AG08395 (cell line): ENCODE results near the gene KLC4.
"Not testable (repeated sequence)": the region's sequence is repeated elsewhere in the genome, so short reads cannot be mapped to it uniquely, and the experiment has no call there.

ENCODE experiments used
- DNase-seq: peaks from one replicate; pipeline ENCODE4 v3.0.0; 2012; ENCODE audit warnings: mixed read lengths, low spot score

KLC4 gene

DNA sequence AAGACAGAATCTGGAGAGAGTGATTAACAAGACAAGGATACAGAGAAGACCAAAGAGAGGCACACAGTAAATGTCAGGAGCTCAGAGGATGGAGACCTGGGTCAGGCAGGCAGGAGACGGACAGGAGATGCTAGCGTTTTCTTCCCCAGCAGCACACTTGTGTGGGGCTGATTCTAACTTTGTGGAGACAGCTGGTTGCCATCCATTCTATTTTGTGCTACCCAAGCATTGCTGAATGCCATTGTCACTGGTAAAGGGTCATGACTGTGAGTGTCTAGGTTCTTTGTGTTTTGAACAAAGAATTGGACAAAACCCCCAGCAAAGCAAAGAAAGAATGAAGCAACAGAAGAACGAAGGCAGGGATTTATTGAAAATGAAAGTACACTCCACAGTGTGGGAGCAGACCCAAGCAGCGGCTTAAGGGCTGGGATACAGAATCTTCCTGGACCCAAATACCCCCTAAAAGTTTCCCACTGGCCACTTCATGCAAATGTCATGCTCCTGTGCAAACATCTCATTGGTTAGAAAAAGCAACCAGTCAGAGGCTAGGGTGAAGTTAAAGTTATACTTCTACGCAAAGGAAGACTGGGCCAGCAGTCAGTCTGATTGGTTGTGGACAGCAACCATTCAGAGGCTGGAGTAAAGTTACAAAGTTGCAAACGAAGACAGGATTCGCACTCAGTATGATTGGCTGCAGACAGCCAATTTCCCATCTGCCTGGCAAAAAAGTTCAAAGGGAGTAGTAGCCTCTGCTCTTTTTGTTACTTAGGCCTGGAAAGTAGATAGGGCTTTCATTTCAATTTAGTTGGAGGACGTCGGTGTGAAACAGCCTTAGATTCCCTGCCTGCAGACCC, 34.2 kb downstream of the KLC4 start:
- peak; percentile 83 for DNase-seq

DNA sequence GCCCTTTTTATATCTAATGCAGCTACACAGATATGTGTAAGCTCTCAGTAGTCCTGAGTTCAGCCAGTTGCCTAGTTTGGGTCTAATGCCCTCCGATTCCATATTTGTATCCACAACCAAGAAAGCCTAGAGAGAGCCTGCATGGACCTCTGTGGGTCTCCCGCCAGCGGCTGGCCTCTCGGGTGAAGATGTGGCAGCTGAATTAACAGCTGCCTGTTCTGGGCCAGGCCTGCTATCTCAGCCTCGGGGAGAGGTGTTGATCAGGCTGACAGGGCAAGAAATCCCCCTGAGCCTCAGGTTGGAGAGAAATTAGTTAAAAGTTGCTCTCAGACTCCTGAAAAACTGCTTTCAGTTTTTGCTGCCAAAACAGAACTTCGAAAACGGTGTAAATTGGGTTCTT, 36.5 kb downstream of the KLC4 start:
- no peak for DNase-seq

DNA sequence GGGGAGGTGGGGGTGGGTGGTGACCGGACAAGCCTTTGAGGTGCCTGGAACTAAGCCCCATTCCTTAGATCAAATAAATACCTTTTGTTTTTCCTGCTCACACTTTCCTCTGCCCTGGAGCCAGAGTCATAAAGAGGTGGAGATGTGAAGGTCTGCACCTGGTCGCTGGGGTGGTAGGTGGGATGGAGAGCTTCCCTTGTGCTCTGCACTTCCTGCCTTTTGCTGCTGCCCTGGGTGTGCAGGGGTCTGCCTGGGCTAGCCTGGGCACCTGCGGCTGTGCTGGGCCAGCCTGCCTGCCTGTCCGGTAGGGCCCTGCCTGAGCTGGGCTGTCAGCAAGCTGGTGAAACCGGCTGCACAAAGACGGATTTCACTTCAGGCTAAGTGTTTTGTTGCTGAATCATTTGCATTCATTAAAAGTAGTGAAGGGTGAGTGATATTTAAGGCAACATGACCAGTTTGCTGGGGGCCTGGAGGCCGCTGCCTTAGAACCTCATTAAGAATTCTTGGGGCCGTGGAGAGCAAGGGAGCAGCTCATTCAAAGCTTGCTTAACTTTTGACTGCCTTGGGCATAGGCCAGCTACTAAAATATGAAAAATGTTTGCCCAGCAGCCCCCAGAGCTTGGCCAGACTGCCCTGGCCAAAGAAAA, 37.1 kb downstream of the KLC4 start:
- DNase-seq = peak; percentile 72

DNA sequence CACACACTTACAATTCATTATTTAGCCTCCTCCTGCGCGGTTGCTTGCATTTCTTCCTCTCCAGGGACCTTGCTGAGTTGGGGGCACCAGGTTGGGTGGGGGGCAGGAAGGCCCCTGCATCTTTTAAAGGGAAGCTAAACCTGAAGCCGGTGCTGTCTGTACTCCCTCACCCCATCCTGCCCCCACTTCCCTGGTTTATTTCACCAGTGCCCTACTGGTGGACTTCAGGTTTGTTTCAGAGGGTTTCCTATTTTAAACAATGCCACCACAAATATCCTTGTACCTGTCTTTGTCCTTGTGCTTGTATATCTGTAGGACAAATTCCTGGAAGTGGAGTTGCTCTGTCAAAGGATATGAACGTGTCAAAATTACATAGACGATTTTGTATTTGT, 37.7 kb downstream of the KLC4 start:
- no peak for DNase-seq

DNA sequence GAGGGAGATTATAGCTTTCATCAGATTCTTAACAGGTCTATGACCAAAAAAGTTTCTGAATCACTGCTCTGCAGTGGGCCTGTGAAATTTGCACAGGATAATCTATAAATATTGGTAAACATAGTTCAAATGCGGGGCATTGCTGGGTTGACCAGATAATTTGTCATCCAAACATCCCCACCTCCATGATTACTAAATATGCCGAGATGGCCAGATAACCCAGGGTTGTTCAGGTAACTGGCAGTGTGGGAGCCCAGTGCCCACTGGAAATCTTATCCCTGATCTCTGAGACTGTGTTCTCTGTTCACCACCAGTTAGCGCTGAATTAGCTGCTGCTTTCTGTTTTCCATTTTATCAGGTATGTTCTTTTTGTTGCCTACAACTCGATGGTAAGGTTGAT, 38.1 kb downstream of the KLC4 start:
- DNase-seq = no peak

DNA sequence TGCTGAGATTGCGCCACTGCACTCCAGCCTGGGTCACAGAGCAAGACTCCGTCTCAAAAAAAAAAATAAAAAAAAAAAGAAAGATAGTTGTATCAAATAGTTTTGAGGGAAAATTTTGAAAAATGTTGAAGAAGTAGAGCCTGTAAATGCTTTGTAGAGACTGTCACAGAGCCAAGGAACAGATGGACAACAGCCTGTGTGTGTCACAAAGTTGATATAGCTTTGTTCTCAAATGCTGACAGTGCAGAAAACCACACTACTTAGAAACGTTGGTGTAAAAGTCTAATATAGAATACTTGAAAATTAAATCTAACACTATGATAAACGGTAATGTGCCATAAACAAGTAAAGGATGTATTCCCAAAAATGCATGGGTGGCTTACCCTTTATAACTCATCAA, 42.1 kb downstream of the KLC4 start:
- no peak for DNase-seq

DNA sequence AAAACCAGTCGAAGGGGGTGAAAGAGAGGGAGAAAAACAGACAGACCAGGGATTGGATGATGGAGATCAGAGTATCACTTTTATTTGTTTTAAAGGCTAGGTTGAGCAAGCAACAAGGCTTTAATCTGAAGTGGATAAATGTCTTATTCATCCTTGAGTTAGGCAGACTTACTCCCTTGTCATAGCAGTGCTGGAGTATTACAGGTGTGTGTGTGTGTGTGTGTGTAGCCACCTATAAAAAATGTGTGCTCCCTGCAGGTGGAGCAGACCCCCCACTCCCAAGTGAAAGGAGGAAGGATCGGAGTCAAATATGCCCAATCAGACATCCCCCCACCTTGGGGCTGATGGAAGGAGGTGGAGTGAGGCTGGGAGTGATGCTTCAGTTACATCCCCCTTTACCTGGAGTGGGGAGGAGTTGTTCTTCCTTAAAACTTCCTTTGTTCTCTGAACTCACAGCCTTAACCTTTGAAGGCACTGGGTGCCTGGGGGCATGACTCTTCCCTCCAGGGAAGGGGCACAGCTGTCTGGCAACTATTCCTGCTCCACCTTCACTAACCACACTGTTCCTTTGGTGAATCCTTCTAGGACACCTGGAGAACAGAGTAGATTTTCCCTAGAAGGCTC, 43.9 kb downstream of the KLC4 start:
- no peak for DNase-seq

DNA sequence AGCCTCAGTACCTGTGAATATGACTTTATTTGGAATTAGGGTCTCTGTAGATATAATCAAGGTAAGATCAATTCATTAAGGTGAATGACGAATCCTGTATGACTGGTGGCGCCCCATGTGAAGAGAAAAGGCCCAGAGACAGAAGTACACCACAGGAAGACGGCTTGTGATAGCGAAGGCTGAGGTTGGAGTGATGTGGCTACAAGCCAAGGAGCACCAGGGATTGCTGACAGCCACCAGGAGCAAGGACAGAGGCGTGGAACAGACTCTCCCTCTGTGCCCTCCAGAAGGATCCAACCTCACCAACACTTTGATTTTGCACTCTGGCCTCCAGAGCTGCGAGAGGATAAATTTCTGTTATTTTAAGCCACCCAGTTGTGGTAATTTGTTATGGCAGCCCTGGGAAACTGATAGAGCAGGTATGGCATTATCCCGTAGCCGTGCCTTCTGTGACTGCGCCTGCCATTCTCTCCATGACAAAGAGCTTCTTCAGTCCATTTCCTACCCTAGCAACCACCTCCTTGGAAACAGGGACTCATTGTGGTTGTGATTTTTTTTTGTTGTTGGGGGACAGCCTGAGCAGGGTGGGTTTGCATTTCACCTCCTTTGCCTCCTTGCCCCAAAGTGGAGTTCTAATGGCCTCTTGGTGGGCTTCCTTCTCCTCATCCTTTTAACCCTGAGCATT, 46.2 kb downstream of the KLC4 start:
- no peak for DNase-seq

DNA sequence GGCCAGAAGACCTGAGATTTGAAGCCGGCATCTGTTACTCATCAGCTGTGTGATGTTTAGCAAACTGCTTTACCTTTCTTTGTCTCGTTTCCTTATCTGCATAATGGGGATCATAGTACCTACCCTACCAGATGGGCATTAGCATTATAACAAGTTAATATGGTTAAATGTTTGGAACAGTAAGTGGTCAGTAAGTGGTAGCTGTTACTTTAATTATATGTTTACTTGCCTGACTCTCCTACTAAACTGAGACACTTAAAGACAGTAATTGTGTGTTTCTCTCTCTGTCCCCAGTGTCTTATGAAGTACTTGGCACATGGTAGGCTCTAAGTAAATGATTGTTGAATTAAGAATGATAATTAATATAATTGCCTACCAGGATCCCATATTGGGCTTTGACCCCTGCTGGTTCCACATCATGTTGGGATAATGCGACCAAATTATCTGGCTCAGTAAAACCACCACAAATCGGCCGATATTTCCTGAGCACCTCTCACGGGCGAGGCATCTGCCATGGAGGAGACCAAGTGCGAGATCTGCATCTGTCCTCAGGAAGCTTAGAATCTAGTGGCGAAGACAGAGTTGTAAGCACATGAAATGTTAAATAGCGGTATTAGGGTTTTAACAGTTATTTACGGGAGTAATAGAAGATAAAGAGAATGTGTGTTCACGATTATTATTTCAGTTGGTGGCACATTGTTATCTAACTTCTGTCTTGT, 48.1 kb downstream of the KLC4 start:
- DNase-seq = no peak

DNA sequence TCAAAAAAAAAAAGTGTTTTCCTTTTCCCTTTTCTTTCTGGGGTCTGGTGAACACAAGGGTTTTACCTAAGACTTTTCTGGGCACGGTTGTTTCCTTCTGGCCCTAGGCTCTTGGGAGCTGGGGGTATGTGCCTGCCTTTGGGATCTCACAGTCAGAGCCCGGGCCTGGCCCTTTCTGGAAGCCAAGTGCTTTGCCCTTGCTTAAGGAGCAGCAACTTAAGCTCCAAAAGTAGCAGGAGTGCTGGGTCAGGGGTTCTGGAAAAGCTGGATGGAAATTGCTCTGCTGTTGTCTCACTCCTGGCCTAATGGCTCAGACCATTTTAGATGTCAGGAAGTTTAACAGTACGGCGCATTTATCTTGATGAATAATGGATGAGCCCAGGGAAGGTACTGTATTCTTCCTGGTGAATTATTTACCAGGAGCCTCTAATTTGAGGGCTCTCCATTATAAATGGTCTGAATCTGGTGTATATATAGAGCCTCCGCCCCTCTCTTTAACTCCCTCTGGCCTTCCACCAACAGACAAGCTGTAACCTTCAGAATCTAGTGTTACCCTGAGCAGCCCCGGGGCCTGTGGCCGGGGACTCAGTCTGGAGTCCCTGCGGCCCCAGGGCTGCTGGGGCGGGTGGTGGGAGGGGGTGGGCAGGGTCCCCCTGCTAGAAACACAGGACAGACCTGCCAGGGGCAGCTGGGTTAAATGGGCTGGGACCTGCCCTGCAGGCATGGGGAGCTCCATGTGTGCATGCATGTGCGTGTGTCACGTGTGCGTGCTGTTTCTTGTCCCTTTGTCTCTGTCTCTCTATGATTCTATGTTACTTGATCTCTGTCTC, 54.2 kb downstream of the KLC4 start:
- no peak for DNase-seq

DNA sequence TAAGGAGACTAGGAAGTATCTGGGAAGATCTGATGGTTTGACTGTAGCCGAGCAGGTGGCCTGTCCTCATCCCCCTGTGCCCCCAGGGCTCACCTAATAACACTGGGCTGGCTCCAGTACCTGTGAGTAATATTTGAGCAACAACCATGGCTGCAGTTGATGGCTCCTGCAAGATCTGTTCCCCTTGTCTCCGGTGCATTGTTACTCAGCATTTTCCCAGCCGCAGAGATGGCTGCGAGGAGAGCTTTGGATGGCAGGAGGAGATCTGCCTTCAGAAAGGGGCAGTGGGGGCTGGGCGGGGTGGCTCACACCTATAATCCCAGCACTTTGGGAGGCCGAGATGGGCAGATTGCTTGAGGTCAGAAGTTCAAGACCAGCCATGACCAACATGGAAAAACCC, 55.9 kb downstream of the KLC4 start:
- no peak for DNase-seq

DNA sequence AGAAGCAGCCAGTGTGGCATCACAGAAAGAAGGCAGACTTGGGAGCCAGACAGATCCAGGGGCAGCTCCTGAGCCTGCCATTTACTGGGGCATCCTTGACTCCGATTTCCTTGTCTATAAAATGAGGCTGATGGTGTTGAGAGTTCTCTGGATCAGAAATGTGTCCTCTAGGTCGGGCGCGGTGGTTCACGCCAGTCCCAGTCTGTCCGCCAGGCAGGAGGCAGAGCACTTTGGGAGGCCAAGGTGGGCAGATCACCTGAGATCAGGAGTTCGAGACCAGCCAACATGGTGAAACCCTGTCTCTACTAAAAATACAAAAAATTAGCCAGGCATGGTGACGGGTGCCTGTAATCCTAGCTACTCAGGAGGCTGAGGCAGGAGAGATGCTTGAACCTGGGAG, 58.0 kb downstream of the KLC4 start:
- DNase-seq = not testable (repeated sequence)

DNA sequence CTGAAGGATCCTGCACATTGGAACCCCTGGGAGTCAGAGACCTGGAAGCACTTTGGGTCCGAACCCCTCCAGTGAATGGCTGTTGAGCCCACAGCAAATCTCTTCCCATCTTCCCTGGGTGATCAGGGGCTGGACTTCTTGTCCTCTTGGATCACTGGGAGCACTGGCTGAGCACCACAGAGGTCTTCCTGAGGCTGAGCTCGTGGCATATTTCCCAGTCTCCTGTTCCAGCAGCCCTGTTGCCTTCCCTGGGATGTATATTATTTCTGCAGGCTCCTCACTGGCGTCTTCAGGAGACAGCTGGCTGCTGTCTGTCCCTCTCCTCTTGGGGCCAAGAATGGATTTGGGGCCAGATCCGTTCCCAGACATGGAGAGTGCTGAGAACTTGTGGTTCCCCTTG, 60.1 kb downstream of the KLC4 start:
- no peak for DNase-seq

DNA sequence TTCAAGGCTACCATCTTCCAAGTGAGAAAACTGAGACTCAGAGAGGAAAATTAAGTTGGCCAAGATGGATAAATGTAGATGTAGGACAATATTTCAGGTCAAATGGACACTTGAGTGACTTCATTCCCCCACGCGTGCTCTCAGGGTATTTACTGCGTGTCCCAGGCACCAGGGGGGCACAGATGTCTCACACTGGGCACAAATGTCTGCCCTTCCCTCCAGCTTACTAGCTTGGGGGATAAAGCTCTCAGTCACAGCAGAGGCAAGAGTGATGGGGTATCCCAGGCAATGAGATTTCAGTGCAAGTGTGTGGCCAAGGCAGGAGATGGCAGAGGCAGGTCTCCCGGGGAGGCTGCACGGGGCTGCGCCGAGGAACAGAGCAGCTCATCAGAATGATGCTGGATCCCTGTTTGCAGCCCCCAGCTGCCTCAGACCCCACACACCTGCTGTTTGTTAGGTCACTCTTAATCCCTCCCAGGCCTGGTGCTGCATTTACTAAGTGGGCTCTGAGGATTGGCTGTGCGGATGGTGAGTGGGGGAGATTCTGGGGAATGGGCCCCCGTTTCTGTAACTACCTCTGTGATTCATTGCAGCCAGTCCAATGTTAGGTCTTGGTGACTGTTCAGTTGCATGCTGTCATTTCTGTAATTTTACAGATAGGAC, 60.8 kb downstream of the KLC4 start:
- DNase-seq = no peak

DNA sequence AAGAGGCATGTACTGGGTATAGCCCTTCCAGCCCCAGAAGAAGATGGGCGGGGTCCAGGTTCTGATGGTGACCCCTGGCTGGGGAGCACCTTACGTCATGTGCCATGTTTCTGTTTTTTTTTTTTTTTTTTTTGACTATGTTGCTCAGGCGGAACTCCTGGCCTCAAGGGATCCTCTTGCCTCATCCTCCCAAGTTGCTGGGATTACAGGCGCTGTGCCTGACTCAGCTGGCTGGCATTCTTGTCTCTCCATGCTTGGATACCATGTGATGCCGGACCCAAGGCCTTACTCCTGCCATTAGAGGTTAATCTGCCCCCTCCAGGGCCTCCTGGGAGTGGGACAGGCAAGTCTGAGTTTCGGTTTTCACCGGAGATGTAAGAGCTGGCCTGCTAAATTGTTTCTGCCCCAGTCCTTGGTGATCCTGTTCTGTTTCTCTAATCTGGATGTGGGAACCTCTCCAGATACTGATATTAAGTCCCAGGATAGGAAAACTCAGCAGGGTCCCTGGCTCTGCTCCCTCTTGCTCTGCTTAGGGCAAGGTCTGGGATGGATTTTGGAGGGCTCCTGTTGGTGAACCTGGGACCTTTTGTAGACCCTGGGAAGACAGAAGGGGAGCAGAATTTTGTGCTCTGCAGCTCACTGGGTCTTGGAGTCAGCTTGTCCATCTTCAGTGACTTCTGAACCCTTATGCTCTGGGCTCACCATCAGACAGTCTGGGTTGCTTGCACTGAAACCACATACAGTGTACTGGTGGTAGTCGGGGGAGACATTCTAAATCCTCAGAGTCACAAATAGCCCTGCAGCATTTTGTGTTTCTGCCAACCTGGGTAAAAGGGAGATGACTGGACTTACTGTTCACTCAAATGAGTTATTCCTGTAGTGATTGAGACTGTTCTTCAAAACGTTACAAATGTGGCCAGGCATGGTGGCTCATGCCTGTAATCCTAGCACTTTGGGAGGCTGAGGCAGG, 61.8 kb downstream of the KLC4 start:
- peak; percentile 76 for DNase-seq

DNA sequence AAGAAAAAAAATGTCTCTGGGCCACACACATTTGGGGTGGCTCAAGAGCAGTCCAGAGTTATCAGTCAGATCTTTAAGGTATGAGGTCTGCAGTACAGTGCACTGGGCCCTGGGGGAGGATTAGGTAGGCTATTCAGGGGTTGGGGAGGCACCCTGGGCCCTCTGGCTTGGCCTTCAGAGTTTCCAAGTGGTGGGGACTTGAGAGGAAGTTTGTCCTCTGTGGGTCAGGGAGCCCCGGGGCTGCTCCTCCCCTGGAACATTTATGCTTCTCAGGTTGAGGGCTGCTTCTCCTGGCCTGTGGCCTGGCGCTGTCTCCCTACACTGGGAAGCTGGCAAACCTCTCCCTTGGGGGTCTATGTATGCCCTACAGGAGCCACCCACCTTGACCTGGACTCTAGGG, 62.7 kb downstream of the KLC4 start:
- DNase-seq = no peak

DNA sequence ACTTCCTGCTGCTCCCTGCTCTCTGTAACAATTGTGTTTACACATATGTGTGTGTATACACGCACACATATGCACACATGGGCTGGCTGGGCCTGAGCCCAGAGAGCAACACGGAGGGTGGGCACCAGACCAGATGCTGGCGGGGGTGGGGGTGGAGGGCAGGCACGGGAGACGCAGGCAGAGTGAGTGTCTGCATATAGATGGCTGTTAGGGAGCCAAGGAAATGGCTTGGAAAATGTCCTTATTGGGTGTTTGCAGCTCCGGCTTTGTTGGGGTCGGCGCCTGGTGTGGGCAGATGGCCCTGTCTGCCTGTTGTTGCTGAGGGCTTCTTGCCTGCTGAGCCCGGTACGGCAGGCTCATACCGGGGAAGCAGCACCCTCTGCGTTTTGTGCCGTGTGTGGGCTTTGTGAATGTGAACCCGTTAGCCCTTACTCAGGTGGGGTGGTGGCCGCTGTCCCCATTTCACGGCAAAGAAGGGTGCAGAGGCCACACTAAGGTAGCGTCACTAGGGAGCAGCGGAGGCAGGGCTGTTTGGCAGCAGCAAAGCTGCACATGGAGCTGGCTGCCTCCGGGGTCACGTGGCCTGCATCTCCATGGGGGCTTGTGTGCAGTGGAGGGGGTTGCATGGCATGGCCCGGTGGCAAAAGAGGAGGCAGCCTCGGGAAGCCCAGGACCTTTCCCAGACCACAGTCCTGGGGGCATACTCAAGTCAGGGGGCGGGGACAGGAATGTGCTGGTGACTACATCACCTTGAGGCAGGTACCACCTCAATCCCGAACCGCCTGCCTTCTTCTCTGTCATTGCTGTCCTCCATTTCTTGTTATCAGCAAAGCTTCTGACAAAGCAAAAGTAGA, 64.3 kb downstream of the KLC4 start:
- no peak for DNase-seq

DNA sequence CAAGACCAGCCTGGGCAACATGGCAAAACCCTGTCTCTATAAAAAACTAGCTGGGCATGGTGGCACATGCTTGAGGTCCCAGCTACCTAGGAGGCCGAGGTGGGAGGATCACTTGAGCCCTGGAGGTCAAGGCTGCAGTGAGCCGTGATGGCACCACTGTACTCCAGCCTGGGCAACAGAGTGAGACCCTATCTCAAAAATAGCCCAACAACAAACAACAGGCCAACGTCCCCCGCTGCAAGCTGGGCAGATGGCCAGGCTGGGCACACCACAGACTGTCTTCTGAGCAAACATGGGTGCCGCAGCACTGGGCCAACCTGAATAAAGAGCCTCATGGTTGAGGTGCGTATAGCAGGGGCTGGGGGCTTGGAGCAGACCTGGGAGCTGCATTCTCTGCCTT, 65.0 kb downstream of the KLC4 start:
- no peak for DNase-seq
